Naive thymus-derived CD4-positive, alpha-beta T cell (primary cell): ENCODE data around the gene OBP2B. TPM values are rescaled to one million over a fixed set of nuclear protein-coding genes. Genes with fewer than 3 reads are reported as not detected.

Experiments used
- ATAC-seq: fragments of 150-1000 bp; cut with Tn5 transposase; 2 replicates; pipeline ENCODE4 v1.10.0; 2021; ENCODE audit warnings: mild to moderate bottlenecking, moderate library complexity
- CTCF ChIA-PET: fragments of 350-600 bp; sonication (Branson Sonifier 250); formaldehyde crosslinking; loops from one replicate; lab custom pipeline; 2021; ENCODE audit warnings: antibody characterized with exemption; lab: Charles Lee
- POLR2A ChIA-PET: fragments of 350-600 bp; sonication (Branson Sonifier 250); formaldehyde crosslinking; loops from one replicate; lab custom pipeline; 2021; ENCODE audit warnings: antibody characterized with exemption, inconsistent platforms; lab: Charles Lee
- DNase-seq, 9 donors: peaks; one replicate each; pipeline versions ENCODE4 v3.0.0 to v3.0.0-alpha.2; 2020 to 2022; ENCODE audit warnings: mixed read lengths in 1 of 9
- H3K27ac ChIP-seq: one replicate; pipeline ENCODE4 v1.7.0; 2013; ENCODE audit warnings: mild to moderate bottlenecking, low read depth, low read length, moderate library complexity
- H3K27me3 ChIP-seq, 2 donors: one replicate each; pipeline ENCODE4 v1.7.0; 2013; ENCODE audit warnings: low read length in 2 of 2, mild to moderate bottlenecking in 2 of 2, moderate library complexity in 2 of 2; ENCODE audit not compliant: control insufficient read depth in 2 of 2, insufficient read depth in 2 of 2
- H3K36me3 ChIP-seq, 3 experiments: 1 replicate in 2 of 3; 2 replicates in 1 of 3; pipeline ENCODE4 v1.7.0; 2013; ENCODE audit warnings: low read length in 3 of 3, mild to moderate bottlenecking in 3 of 3, moderate library complexity in 1 of 3; ENCODE audit not compliant: insufficient read depth in 3 of 3, control insufficient read depth in 2 of 3
- H3K4me1 ChIP-seq, 2 donors: one replicate each; pipeline ENCODE4 v1.7.0; 2013; ENCODE audit warnings: low read length in 2 of 2, mild to moderate bottlenecking in 2 of 2, moderate library complexity in 1 of 2; ENCODE audit not compliant: control insufficient read depth in 2 of 2, insufficient read depth in 2 of 2
- H3K4me3 ChIP-seq: 2 replicates; pipeline ENCODE4 v1.7.0; 2013; ENCODE audit warnings: mild to moderate bottlenecking, low read length
- H3K9me3 ChIP-seq, 3 experiments: 1 replicate in 2 of 3; 2 replicates in 1 of 3; pipeline ENCODE4 v1.7.0; 2013; ENCODE audit warnings: low read length in 3 of 3; ENCODE audit not compliant: control insufficient read depth in 2 of 3
- H3K27ac Mint-ChIP-seq, 9 donors: one replicate each; pipeline ENCODE4 v1.8.0; 2020 to 2022; ENCODE audit warnings: mixed read lengths in 9 of 9, mild to moderate bottlenecking in 8 of 9, moderate library complexity in 5 of 9, inconsistent platforms in 2 of 9
- H3K27me3 Mint-ChIP-seq, 5 donors: one replicate each; pipeline ENCODE4 v1.8.0; 2021 to 2022; ENCODE audit warnings: mixed read lengths in 5 of 5, mild to moderate bottlenecking in 1 of 5
- H3K36me3 Mint-ChIP-seq, 5 donors: one replicate each; pipeline ENCODE4 v1.8.0; 2020 to 2022; ENCODE audit warnings: mixed read lengths in 5 of 5, mild to moderate bottlenecking in 3 of 5, inconsistent platforms in 1 of 5
- H3K4me1 Mint-ChIP-seq, 7 donors: one replicate each; pipeline ENCODE4 v1.8.0; 2020 to 2022; ENCODE audit warnings: mixed read lengths in 7 of 7, mild to moderate bottlenecking in 3 of 7, inconsistent platforms in 1 of 7
- H3K4me3 Mint-ChIP-seq, 10 donors: one replicate each; pipeline ENCODE4 v1.8.0; 2020 to 2022; ENCODE audit warnings: mild to moderate bottlenecking in 10 of 10, mixed read lengths in 10 of 10, moderate library complexity in 6 of 10, inconsistent platforms in 2 of 10
- H3K9me3 Mint-ChIP-seq, 11 donors: one replicate each; pipeline ENCODE4 v1.8.0; 2020 to 2022; ENCODE audit warnings: mixed read lengths in 11 of 11, mild to moderate bottlenecking in 4 of 11, inconsistent platforms in 1 of 11, moderate library complexity in 1 of 11
- intact Hi-C, 2 donors: fragments of 100-400 bp; cut with micrococcal nuclease; formaldehyde crosslinking; loops; one replicate each; pipeline ENCODE4 v1.15.1; 2023
- polyA plus RNA-seq, 2 donors: library from polyadenylated mRNA; unstranded; fragments of 300-500 nt; fragmentation: Illumina TruSeq; gene quantifications; one replicate each; pipeline ENCODE4 v1.2.3, GENCODE V29; 2021
- total RNA-seq, 6 experiments: library from RNA in 5 of 6; stranded (reverse) in 5 of 6; gene quantifications; 1 replicate in 5 of 6; 2 replicates in 1 of 6; pipeline ENCODE4 v1.2.3 and lab custom pipeline; 2021 to 2026

Gene OBP2B
- total and polyA plus RNA-seq, 7 experiments from 2014 or later: not detected

DNA sequence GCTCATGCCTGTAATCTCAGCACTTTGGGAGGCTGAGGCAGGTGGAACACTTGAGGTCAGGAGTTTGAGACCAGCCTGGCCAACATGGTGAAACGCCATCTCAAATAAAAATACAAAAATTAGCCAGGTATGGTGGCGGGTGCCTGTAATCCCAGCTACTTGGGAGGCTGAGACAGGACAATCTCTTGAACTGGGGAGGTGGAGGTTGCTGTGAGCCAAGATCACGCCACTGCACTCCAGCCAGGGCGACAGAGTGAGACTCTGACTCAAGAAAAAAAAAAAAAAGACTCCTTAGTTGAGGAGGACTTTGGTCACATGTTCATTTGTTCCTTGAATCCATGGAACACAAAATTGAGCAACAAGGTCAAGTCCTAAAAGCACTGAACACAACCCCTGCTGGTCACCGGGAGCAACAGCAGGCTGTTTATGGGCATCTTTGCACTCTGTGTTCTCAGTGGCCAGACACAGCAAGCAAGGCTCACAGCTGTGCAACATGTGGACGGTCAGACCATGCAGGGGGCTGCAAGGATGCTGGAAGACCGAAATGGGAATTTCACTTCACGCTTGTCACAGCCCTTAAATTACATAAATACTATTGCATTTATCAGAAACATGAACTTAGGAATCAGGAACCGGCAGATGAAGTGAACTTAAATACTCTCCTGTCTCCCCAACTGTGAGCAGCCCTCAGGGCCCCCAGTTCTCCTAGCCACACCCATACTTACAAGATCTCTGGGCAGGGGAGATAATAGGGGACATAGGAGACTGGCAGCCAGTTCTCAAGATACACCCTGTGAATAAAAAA is 48.1 kb downstream of the OBP2B start:
- H3K4me3 ChIP-seq: no peak overlapping the region
- ATAC-seq (peak; percentile 83), DNase-seq (peak in 3 of 9 donors; percentile 17 to 34 (median 27))
- intact Hi-C loops: no loop called here
- Mint-ChIP-seq H3K4me3 (peak overlapping the region in 4 of 10 donors; percentile 20 to 73 (median 56)), H3K4me1 (peaks cover 5 to 14% (median 8%) of the 10 kb centered on the region in 7 donors), H3K27ac (peak overlapping the region in 1 of 9 donors; percentile 6), H3K27me3 (peaks cover 0 to 10% (median 0%) of the 10 kb centered on the region in 5 donors), H3K9me3 (no peaks in the 10 kb centered on the region), H3K36me3 (peaks cover 0 to 4% (median 0%) of the 10 kb centered on the region in 5 donors)
- H3K27ac ChIP-seq: no peak overlapping the region
- H3K9me3 ChIP-seq: no peaks in the 10 kb centered on the region
- no peaks in the 10 kb centered on the region for H3K27me3 ChIP-seq
- H3K4me1 ChIP-seq: peaks cover 0 to 3% of the 10 kb centered on the region in 2 donors
- ChIA-PET CTCF (interaction anchor here (0.6 kb wide), 1 partner anchor 10 kb away, joined by 6 read pairs; no protein-coding TSS in a partner anchor), POLR2A (interaction anchor here (1.1 kb wide), 1 partner anchor 14 kb away, joined by 3 read pairs; no protein-coding TSS in a partner anchor)
- no peaks in the 10 kb centered on the region for H3K36me3 ChIP-seq

DNA sequence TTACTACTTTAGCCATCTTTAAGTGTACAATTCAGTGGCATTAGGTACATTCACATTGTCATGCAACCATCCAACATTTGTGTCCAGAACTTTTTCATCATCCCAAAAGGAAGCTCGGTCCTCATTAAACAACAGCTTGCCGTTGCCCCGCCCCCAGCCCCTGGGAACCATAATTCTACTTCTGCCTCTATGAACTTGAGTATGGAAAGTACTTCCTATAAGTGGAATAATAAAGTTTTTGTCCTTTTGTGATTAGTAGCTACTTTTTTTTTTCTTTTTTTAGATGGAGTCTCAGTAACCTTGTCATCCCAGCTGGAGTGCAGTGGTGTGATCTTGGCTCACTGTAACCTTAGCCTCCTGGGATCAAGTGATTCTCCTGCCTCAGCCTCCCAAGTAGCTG is 50.4 kb downstream of the OBP2B start:
- no peaks in the 10 kb centered on the region for H3K9me3 ChIP-seq
- H3K4me1 Mint-ChIP-seq: peaks cover 5 to 9% (median 8%) of the 10 kb centered on the region in 7 donors
- POLR2A ChIA-PET: interaction anchor here (1.2 kb wide), 1 partner anchor 110 kb away, joined by 3 read pairs; no protein-coding TSS in a partner anchor
- H3K4me3 Mint-ChIP-seq: no peak overlapping the region
- intact Hi-C loops: no loop called here
- H3K36me3 Mint-ChIP-seq: peaks cover 0 to 4% (median 0%) of the 10 kb centered on the region in 5 donors
- no peak overlapping the region for H3K4me3 ChIP-seq
- H3K27ac ChIP-seq: no peak overlapping the region
- CTCF ChIA-PET: interaction anchor here (0.5 to 0.6 kb wide), 2 partner anchors 179 to 233 kb away, joined by 3 to 4 read pairs; no protein-coding TSS in a partner anchor
- H3K36me3 ChIP-seq: no peaks in the 10 kb centered on the region
- no peaks in the 10 kb centered on the region for H3K27me3 ChIP-seq
- DNase-seq: no peak
- no peak for ATAC-seq
- no peak overlapping the region for H3K27ac Mint-ChIP-seq
- no peaks in the 10 kb centered on the region for H3K9me3 Mint-ChIP-seq
- H3K4me1 ChIP-seq: peaks cover 0 to 3% of the 10 kb centered on the region in 2 donors
- H3K27me3 Mint-ChIP-seq: peaks cover 0 to 3% (median 0%) of the 10 kb centered on the region in 5 donors

Other genes starting within 250 kb of the OBP2B start
- 1 to 10 TPM in 1 of 5 experiments, under 1 TPM in 1, not detected in 3; 0.21 to 2.7 TPM for gene GFI1B, start 230.6 kb downstream of the OBP2B start, total RNA-seq
- gene GFI1B, start 230.6 kb downstream of the OBP2B start, polyA plus RNA-seq: not detected
- 10 to 100 TPM; 43.9 to 77.9 (median 73.9) TPM for gene GTF3C5, start 178.3 kb downstream of the OBP2B start, total RNA-seq
- 10 to 100 TPM; 39.9 to 48.8 TPM for gene GTF3C5, start 178.3 kb downstream of the OBP2B start, polyA plus RNA-seq
- gene CEL, start 147.3 kb downstream of the OBP2B start, total RNA-seq: 1 to 10 TPM in 3 of 5 experiments, under 1 TPM in 2; 0.32 to 2.3 (median 2.2) TPM
- gene CEL, start 147.3 kb downstream of the OBP2B start, polyA plus RNA-seq: not detected
- 100 to 1,000 TPM in 2 of 5 experiments, 10 to 100 TPM in 3; 73.9 to 123 (median 79.7) TPM for gene RALGDS, start 88.0 kb downstream of the OBP2B start, total RNA-seq
- gene RALGDS, start 88.0 kb downstream of the OBP2B start, polyA plus RNA-seq: 10 to 100 TPM; 17.8 to 35.7 TPM
- 10 to 100 TPM in 2 of 5 experiments, 1 to 10 TPM in 3; 3.4 to 14.8 (median 5.5) TPM for gene GBGT1, start 45.3 kb downstream of the OBP2B start, total RNA-seq
- gene GBGT1, start 45.3 kb downstream of the OBP2B start, polyA plus RNA-seq: under 1 TPM in 1 of 2 donors, not detected in 1; 0.14 TPM
- 1 to 10 TPM in 2 of 5 experiments, not detected in 3; 1.7 to 3.3 TPM for gene ABO, start 66.0 kb upstream of the OBP2B start, total RNA-seq
- gene ABO, start 66.0 kb upstream of the OBP2B start, polyA plus RNA-seq: not detected
- 10 to 100 TPM; 15.4 to 33.5 (median 23.4) TPM for gene SURF6, start 126.9 kb upstream of the OBP2B start, total RNA-seq
- 10 to 100 TPM in 1 of 2 donors, 1 to 10 TPM in 1; 9.8 to 18.7 TPM for gene SURF6, start 126.9 kb upstream of the OBP2B start, polyA plus RNA-seq
- gene MED22, start 138.9 kb upstream of the OBP2B start, total RNA-seq: 10 to 100 TPM; 26.5 to 44.6 (median 32.8) TPM
- gene MED22, start 138.9 kb upstream of the OBP2B start, polyA plus RNA-seq: 10 to 100 TPM; 13.5 to 20.2 TPM
- gene RPL7A, start 139.0 kb upstream of the OBP2B start, total RNA-seq: 1,000 to 10,000 TPM; 2,002 to 2,815 (median 2,428) TPM
- 1,000 to 10,000 TPM; 1,347 to 1,421 TPM for gene RPL7A, start 139.0 kb upstream of the OBP2B start, polyA plus RNA-seq
- 10 to 100 TPM; 40.5 to 53.5 (median 47.9) TPM for gene SURF1, start 147.2 kb upstream of the OBP2B start, total RNA-seq
- gene SURF1, start 147.2 kb upstream of the OBP2B start, polyA plus RNA-seq: 100 to 1,000 TPM in 1 of 2 donors, 10 to 100 TPM in 1; 96.1 to 128 TPM
- 10 to 100 TPM; 15.0 to 23.5 (median 15.6) TPM for gene SURF2, start 147.3 kb upstream of the OBP2B start, total RNA-seq
- 10 to 100 TPM; 28.1 to 44.5 TPM for gene SURF2, start 147.3 kb upstream of the OBP2B start, polyA plus RNA-seq
- gene SURF4, start 166.8 kb upstream of the OBP2B start, total RNA-seq: 100 to 1,000 TPM in 1 of 5 experiments, 10 to 100 TPM in 4; 72.5 to 196 (median 75.1) TPM
- 100 to 1,000 TPM in 1 of 2 donors, 10 to 100 TPM in 1; 99.5 to 121 TPM for gene SURF4, start 166.8 kb upstream of the OBP2B start, polyA plus RNA-seq
- 1 to 10 TPM; 1.1 to 1.8 (median 1.5) TPM for gene STKLD1, start 167.1 kb upstream of the OBP2B start, total RNA-seq
- gene STKLD1, start 167.1 kb upstream of the OBP2B start, polyA plus RNA-seq: under 1 TPM in 1 of 2 donors, not detected in 1; 0.78 TPM
- gene REXO4, start 208.8 kb upstream of the OBP2B start, total RNA-seq: 10 to 100 TPM; 17.8 to 44.1 (median 28.6) TPM
- 10 to 100 TPM; 14.0 to 29.9 TPM for gene REXO4, start 208.8 kb upstream of the OBP2B start, polyA plus RNA-seq
- gene ADAMTS13, start 213.1 kb upstream of the OBP2B start, total RNA-seq: 1 to 10 TPM; 1.6 to 3.1 (median 2.5) TPM
- under 1 TPM; 0.07 to 0.35 TPM for gene ADAMTS13, start 213.1 kb upstream of the OBP2B start, polyA plus RNA-seq